GM12878 (cell line): ENCODE results near the gene COMMD1. TPM values are rescaled to one million over a fixed set of nuclear protein-coding genes. Genes with fewer than 3 reads are reported as not detected.

Source experiments
- ATAC-seq: fragments of 200-7000 bp; cut with Tn5 transposase; 3 replicates; pipeline ENCODE4 v1.9.1; 2020; ENCODE audit warnings: mild to moderate bottlenecking, moderate library complexity
- BruUV-seq: library from RNA; stranded (reverse); fragments of 400-500 nt; replicated peaks from 2 replicates; lab custom pipeline; 2021; lab: Mats Ljungman, UMichigan
- CTCF ChIA-PET: fragments of 300-600 bp; sonication (Branson Sonifier 250); formaldehyde crosslinking; extraction: SDS; loops from one replicate; lab custom pipeline; 2021; ENCODE audit warnings: inconsistent platforms; lab: Yijun Ruan, JAX
- POLR2A ChIA-PET: fragments of 350-600 bp; formaldehyde crosslinking; extraction: SDS; loops from one replicate; lab custom pipeline; 2021; ENCODE audit warnings: inconsistent platforms; lab: Charles Lee
- RAD21 ChIA-PET: fragments of 300-600 bp; sonication (Branson Sonifier 250); formaldehyde crosslinking; loops from one replicate; lab custom pipeline; 2023; ENCODE audit warnings: antibody characterized with exemption; ENCODE audit not compliant: unreplicated experiment; lab: Charles Lee
- SMC1A ChIA-PET: fragments of 300-600 bp; sonication (Branson Sonifier 250); formaldehyde crosslinking; loops from one replicate; lab custom pipeline; 2023; ENCODE audit not compliant: unreplicated experiment, uncharacterized antibody; lab: Charles Lee
- DNase-seq: peaks from one replicate; pipeline ENCODE4 v3.0.0-alpha.2; 2011; ENCODE audit warnings: low read depth, low spot score
- FAIRE-seq: peaks from 3 replicates; lab custom pipeline; 2011; peaks lifted over from hg19 to GRCh38; lab: Jason Lieb, UNC
- H2AFZ ChIP-seq: 2 replicates; pipeline ENCODE4 v1.6.0; 2011; ENCODE audit warnings: low read depth, low read length, control low read depth; ENCODE audit not compliant: control insufficient read depth
- H3K27ac ChIP-seq: 2 replicates; pipeline ENCODE4 v1.5.1; 2011; ENCODE audit warnings: control low read depth; ENCODE audit not compliant: control insufficient read depth, insufficient read depth
- H3K27me3 ChIP-seq, 2 experiments: replicated peaks in 1 of 2; 2 replicates each; pipeline versions ENCODE4 v1.6.0 to v1.6.1; 2011; ENCODE audit warnings: low read length in 1 of 2; ENCODE audit not compliant: control insufficient read depth in 2 of 2, insufficient read depth in 2 of 2
- H3K36me3 ChIP-seq, 2 experiments: 2 replicates each; pipeline ENCODE4 v1.5.1; 2011; ENCODE audit warnings: low read length in 1 of 2; ENCODE audit not compliant: control insufficient read depth in 2 of 2, insufficient read depth in 2 of 2
- H3K4me1 ChIP-seq: 2 replicates; pipeline ENCODE4 v1.6.1; 2011; ENCODE audit warnings: mild to moderate bottlenecking, low read length, moderate library complexity, mixed read lengths; ENCODE audit not compliant: control insufficient read depth, insufficient read depth
- H3K4me2 ChIP-seq: 2 replicates; pipeline ENCODE4 v1.6.0; 2011; ENCODE audit warnings: control low read depth; ENCODE audit not compliant: control insufficient read depth, insufficient read depth
- H3K4me3 ChIP-seq: fragments of 200-600 bp; sonication (generic); 2 replicates; pipeline ENCODE4 v1.5.1; 2016
- H3K79me2 ChIP-seq: 2 replicates; pipeline ENCODE4 v1.6.0; 2011; ENCODE audit warnings: low read length; ENCODE audit not compliant: control insufficient read depth, insufficient read depth
- H3K9ac ChIP-seq: 2 replicates; pipeline ENCODE4 v1.8.0; 2011; ENCODE audit warnings: low read length, control low read depth, mixed read lengths; ENCODE audit not compliant: control insufficient read depth, insufficient read depth
- H3K9me3 ChIP-seq: replicated peaks from 3 replicates; pipeline ENCODE4 v1.5.1; 2011; ENCODE audit warnings: mild to moderate bottlenecking, low read length; ENCODE audit not compliant: control insufficient read depth, insufficient read depth
- H4K20me1 ChIP-seq: 2 replicates; pipeline ENCODE4 v1.6.0; 2011; ENCODE audit not compliant: control insufficient read depth, insufficient read depth
- BMI1 ChIP-seq: fragments of 450-650 bp; IDR thresholded peaks from 2 replicates; pipeline ENCODE4 v1.6.1; 2016; ENCODE audit warnings: mild to moderate bottlenecking, moderate library complexity, borderline replicate concordance
- ETV6 ChIP-seq, 2 experiments: fragments of 450-650 bp in 1 of 2; IDR thresholded peaks in 1 of 2; conservative IDR thresholded peaks in 1 of 2; 2 replicates each; pipeline ENCODE4 v1.6.1; 2014; ENCODE audit warnings: antibody characterized with exemption in 1 of 2, borderline replicate concordance in 1 of 2, low read depth in 1 of 2, mild to moderate bottlenecking in 1 of 2, moderate library complexity in 1 of 2
- GATAD2B ChIP-seq: fragments of 450-650 bp; conservative IDR thresholded peaks from 2 replicates; pipeline ENCODE4 v1.6.1; 2017; ENCODE audit warnings: low read depth, mild to moderate bottlenecking, moderate library complexity
- HDAC2 ChIP-seq: fragments of 200-600 bp; sonication (generic); IDR thresholded peaks from 2 replicates; pipeline ENCODE4 v1.6.1; 2017
- HDAC6 ChIP-seq: fragments of 200-600 bp; sonication (generic); IDR thresholded peaks from one replicate; pipeline ENCODE4 v1.8.0; 2017; ENCODE audit warnings: antibody characterized with exemption; ENCODE audit not compliant: unreplicated experiment
- IKZF2 ChIP-seq, 2 experiments: fragments of 450-650 bp; IDR thresholded peaks; 2 replicates each; pipeline ENCODE4 v1.6.1; 2017; ENCODE audit warnings: mild to moderate bottlenecking in 2 of 2, moderate library complexity in 2 of 2
- KDM1A ChIP-seq: fragments of 200-600 bp; sonication (generic); IDR thresholded peaks from 2 replicates; pipeline ENCODE4 v1.6.1; 2016; ENCODE audit warnings: borderline replicate concordance
- MYB ChIP-seq: fragments of 150-350 bp; IDR thresholded peaks from 2 replicates; pipeline ENCODE4 v1.6.1; 2014; ENCODE audit warnings: mild to moderate bottlenecking, low read depth, low read length, borderline replicate concordance
- WRNIP1 ChIP-seq: IDR thresholded peaks from 2 replicates; pipeline ENCODE4 v1.6.1; 2011; ENCODE audit warnings: low read depth, low read length, improper control_type of control experiment, borderline replicate concordance
- ZNF217 ChIP-seq: fragments of 450-650 bp; IDR thresholded peaks from 2 replicates; pipeline ENCODE4 v1.6.1; 2017; ENCODE audit warnings: antibody characterized with exemption, mild to moderate bottlenecking
- WGBS: methylation state at CpG from one replicate; pipeline ENCODE4 v1.1.6; 2016; ENCODE audit warnings: low lambda C conversion rate; ENCODE audit not compliant: insufficient replicate concordance, insufficient coverage; ENCODE audit errors: missing lambda C conversion rate; 5-methylcytosine and 5-hydroxymethylcytosine counted together
- in situ Hi-C: fragments of 300-500 bp; cut with MboI; formaldehyde crosslinking; loops from 9 replicates; pipeline ENCODE4 v1.14.3; 2018; ENCODE audit warnings: mixed read lengths
- intact Hi-C: fragments of 100-400 bp; cut with micrococcal nuclease; formaldehyde crosslinking; loops from one replicate; pipeline ENCODE4 v1.14.2; 2022; ENCODE audit not compliant: unreplicated experiment
- polyA plus RNA-seq, 11 experiments: library from polyadenylated mRNA; depleted of rRNA in 4 of 11; unstranded in 6 of 11; stranded (reverse) in 5 of 11; fragments of >200 nt; fragmentation: Nextera tagmentation in 4 of 11; fragmentation: Illumina TruSeq in 1 of 11; extraction: Ambion mirVana in 4 of 11; extraction: Trizol in 1 of 11; gene quantifications; 1 replicate in 1 of 11; 2 replicates in 10 of 11; pipeline versions ENCODE4 v1.2.1 to v1.2.3, GENCODE V29; 2011 to 2016; ENCODE audit warnings: inconsistent platforms in 2 of 11, missing spikeins in 2 of 11, low read depth in 1 of 11
- total RNA-seq, 4 experiments: library from RNA; depleted of rRNA in 3 of 4; stranded (reverse); fragments of >200 nt in 3 of 4; fragmentation: Illumina TruSeq in 1 of 4; extraction: Trizol in 1 of 4; gene quantifications; 2 replicates each; pipeline versions ENCODE4 v1.2.1 to v1.2.3, GENCODE V29; 2013 to 2021
- TF ChIP-seq, protein P1 (sequence below): fragments of 450-650 bp; IDR thresholded peaks from 2 replicates; pipeline ENCODE4 v1.6.1; 2018; ENCODE audit warnings: borderline replicate concordance, mild to moderate bottlenecking; ENCODE audit not compliant: partially characterized antibody
- TF ChIP-seq, protein P2 (sequence below): fragments of 450-650 bp; IDR thresholded peaks from 2 replicates; pipeline ENCODE4 v1.6.1; 2017; ENCODE audit warnings: mild to moderate bottlenecking, low read depth, inconsistent platforms; ENCODE audit not compliant: poor library complexity, severe bottlenecking

COMMD1 gene
- total and polyA plus RNA-seq, 10 of the 15 experiments (the other 5 are each of a cell fraction or from before 2014, with no cell fraction given): 39.7 to 210 (median 53.7) TPM

DNA sequence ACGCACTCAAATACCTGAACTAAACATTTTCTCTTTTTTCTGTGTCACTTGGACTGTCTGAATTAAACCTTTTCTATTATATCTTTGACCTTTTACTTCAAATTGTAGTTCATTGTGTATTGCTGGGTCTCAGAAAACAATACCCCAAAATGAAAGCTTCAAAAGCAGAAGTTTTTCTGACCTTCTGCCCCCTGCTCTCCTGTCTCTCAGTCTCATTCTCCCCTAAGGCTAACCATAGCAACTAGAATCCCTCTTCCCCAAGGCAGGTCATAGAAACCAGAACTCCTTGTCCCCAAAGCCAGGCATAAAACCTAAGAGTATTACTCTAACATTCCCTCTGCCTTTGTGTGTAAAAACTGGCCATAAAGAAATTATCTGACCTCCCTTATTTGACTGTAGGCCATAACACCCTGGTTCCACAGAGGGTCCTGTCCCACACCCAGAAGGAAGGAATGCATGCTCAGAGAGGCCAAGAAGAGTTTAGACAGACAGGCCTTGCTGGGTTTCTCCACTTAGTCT, 197.0 kb downstream of the COMMD1 start (continued):
- TF ChIP-seq IKZF2 (IDR thresholded peaks at IDR 0.05): peak in 1 of 2 experiments; percentile 15; a peak in 1 of 4 replicates

DNA sequence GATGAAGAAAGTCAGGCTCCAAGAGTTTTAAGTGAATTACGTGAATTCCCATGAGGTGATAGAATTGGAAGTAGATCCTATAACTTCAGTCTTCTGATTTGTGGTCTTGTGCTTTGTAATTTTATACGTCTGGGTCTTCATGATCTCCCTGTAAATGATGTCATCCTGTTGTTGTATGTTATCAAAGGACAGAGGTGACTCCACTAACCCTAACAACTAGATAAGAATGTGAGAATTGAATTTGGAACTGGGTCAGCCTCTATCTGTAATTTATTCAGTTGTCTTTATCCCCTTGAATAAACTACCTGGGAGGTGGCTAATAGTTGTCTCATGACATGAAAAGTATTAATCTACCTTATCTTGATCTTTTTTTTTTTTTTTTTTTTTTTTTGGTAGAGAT, 204.1 kb downstream of the COMMD1 start:
- H2AFZ ChIP-seq: no peak overlapping the region
- POLR2A ChIA-PET: interaction anchor here (1.8 kb wide), 1 partner anchor 10 kb away, joined by 4 read pairs; no protein-coding TSS in a partner anchor
- H3K79me2 ChIP-seq: no peaks in the 10 kb centered on the region; the same call in 1 of the 2 replicates
- CTCF ChIA-PET: no interaction called here
- FAIRE-seq (no peak), DNase-seq (no peak), ATAC-seq (no peak)
- no peaks in the 10 kb centered on the region for H3K36me3 ChIP-seq
- BruUV-seq: no TSS peak
- no peak overlapping the region for H3K27ac ChIP-seq
- H3K4me2 ChIP-seq: no peak overlapping the region
- no peaks in the 10 kb centered on the region for H3K9me3 ChIP-seq
- RAD21 ChIA-PET: no interaction called here
- no peaks in the 10 kb centered on the region for H4K20me1 ChIP-seq
- H3K4me1 ChIP-seq: peaks cover 2% of the 10 kb centered on the region
- 68% methylated on average over 2 of the region's 2 CpGs for WGBS
- SMC1A ChIA-PET: interaction anchor here (0.9 to 4.5 kb wide), 3 partner anchors 9 to 47 kb away, joined by 3 to 26 read pairs (median 4); no protein-coding TSS in a partner anchor
- no peak overlapping the region for H3K4me3 ChIP-seq
- H3K27me3 ChIP-seq: no peaks in the 10 kb centered on the region
- in situ Hi-C loops (no loop called here), intact Hi-C loops (no loop called here)
- H3K9ac ChIP-seq: no peak overlapping the region
- TF ChIP-seq HDAC6 (no peak), GATAD2B (no peak), WRNIP1 (no peak), BMI1 (no peak), KDM1A (no peak), ZNF217 (no peak), ETV6 (conservative IDR thresholded peaks at IDR 0.05 in 1 of 2, IDR thresholded peaks at IDR 0.05 in 1 of 2; ENCODE audit: borderline replicate concordance in 1 of 2, low read depth in 1 of 2) (no peak), HDAC2 (no peak), MYB (no peak)
- TF ChIP-seq, protein P1, sequence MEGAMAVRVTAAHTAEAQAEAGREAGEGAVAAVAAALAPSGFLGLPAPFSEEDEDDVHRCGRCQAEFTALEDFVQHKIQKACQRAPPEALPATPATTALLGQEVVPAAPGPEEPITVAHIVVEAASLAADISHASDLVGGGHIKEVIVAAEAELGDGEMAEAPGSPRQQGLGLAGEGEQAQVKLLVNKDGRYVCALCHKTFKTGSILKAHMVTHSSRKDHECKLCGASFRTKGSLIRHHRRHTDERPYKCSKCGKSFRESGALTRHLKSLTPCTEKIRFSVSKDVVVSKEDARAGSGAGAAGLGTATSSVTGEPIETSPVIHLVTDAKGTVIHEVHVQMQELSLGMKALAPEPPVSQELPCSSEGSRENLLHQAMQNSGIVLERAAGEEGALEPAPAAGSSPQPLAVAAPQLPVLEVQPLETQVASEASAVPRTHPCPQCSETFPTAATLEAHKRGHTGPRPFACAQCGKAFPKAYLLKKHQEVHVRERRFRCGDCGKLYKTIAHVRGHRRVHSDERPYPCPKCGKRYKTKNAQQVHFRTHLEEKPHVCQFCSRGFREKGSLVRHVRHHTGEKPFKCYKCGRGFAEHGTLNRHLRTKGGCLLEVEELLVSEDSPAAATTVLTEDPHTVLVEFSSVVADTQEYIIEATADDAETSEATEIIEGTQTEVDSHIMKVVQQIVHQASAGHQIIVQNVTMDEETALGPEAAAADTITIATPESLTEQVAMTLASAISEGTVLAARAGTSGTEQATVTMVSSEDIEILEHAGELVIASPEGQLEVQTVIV: no peak
- TF ChIP-seq, protein P2, sequence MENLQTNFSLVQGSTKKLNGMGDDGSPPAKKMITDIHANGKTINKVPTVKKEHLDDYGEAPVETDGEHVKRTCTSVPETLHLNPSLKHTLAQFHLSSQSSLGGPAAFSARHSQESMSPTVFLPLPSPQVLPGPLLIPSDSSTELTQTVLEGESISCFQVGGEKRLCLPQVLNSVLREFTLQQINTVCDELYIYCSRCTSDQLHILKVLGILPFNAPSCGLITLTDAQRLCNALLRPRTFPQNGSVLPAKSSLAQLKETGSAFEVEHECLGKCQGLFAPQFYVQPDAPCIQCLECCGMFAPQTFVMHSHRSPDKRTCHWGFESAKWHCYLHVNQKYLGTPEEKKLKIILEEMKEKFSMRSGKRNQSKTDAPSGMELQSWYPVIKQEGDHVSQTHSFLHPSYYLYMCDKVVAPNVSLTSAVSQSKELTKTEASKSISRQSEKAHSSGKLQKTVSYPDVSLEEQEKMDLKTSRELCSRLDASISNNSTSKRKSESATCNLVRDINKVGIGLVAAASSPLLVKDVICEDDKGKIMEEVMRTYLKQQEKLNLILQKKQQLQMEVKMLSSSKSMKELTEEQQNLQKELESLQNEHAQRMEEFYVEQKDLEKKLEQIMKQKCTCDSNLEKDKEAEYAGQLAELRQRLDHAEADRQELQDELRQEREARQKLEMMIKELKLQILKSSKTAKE: no peak
- TF ChIP-seq, all 136 proteins: peak for 0
